GM20000 (cell line): ENCODE data around the gene EDA.
A peak's percentile ranks its signal among the peaks of the same experiment; 100 is the strongest.

Experiments used
- DNase-seq: peaks from one replicate; pipeline ENCODE4 v3.0.0; 2012; ENCODE audit warnings: low spot score
- TF ChIP-seq, protein P1 (sequence below): IDR thresholded peaks from 2 replicates; pipeline ENCODE4 v1.5.1; 2012; ENCODE audit warnings: mild to moderate bottlenecking, control low read depth; ENCODE audit errors: extremely low read depth, missing control alignments

The EDA gene

DNA sequence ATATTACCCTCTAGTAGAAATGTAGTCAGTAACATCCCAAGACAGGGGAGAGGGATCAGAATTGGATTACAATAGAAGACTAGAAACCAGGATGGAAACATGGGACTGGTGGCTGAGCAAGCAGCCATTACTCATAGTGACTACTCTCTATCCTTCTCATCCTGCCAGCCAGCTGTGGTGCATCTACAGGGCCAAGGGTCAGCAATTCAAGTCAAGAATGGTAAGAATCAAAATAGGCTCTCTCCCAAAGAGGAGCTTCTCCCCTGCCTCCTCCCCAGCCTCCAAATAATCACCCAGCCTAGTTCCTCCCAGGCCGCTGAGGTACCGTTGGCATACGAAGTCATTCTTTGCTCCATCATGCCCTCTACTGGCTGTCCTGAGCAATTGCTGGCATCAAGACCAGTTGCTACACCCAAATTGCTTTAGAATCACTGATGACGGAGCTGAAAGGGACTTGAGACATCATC, 414.4 kb downstream of the EDA start:
- DNase-seq = peak; percentile 44
- TF ChIP-seq, protein P1, sequence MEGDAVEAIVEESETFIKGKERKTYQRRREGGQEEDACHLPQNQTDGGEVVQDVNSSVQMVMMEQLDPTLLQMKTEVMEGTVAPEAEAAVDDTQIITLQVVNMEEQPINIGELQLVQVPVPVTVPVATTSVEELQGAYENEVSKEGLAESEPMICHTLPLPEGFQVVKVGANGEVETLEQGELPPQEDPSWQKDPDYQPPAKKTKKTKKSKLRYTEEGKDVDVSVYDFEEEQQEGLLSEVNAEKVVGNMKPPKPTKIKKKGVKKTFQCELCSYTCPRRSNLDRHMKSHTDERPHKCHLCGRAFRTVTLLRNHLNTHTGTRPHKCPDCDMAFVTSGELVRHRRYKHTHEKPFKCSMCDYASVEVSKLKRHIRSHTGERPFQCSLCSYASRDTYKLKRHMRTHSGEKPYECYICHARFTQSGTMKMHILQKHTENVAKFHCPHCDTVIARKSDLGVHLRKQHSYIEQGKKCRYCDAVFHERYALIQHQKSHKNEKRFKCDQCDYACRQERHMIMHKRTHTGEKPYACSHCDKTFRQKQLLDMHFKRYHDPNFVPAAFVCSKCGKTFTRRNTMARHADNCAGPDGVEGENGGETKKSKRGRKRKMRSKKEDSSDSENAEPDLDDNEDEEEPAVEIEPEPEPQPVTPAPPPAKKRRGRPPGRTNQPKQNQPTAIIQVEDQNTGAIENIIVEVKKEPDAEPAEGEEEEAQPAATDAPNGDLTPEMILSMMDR = peak; percentile 48

DNA sequence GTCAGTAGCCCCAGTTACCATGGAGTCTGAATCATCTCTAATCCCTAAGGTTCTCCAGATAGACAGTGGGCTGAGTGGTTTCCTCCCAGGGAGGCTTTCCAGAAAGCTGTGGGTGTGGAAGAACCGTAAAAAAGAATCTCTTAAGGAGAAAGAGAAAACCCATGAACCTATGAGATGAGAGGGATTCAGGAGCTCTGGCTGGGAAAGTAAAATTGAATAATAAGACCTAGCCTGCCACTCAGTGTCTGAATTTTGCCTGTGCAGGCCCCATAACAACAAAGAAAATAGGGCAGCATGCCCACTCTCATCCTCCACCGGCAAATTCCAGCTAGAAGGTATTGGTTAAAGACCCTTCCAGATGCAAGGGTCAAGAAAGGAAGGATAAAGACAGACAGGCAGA, 416.9 kb downstream of the EDA start:
- DNase-seq = no peak
- TF ChIP-seq, protein P1 = no peak

DNA sequence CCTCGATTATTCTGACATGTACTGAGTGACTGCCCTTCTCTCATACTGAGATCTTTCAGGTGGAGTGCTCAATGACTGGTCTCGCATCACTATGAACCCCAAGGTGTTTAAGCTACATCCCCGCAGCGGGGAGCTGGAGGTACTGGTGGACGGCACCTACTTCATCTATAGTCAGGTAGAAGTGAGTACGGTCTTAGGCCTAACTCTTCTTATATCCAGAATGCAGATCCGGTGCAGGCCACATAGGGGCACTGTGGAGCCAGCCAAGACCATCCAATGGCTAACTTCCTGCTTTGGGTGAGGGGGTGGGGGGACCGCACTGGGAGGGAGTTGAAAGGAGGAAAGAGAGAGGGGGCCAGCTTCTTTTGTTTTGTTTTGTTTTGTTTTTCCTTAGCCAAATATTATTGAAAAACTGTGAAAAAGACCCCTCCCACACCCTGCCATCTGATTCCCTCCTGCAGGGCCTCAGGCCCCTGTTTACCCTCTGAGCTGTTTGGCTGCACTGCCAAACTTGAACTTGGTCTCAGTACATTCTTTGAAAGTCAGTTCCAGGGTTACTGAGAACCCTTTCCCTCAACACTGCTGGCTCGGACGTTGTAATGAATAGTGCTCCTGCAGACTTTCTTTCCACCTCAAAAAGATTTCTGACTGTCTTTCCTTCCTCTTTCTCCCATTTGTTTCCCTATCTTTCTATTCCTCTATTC, 417.6 kb downstream of the EDA start:
- TF ChIP-seq, protein P1 = peak; percentile 71
- DNase-seq = peak; percentile 26

DNA sequence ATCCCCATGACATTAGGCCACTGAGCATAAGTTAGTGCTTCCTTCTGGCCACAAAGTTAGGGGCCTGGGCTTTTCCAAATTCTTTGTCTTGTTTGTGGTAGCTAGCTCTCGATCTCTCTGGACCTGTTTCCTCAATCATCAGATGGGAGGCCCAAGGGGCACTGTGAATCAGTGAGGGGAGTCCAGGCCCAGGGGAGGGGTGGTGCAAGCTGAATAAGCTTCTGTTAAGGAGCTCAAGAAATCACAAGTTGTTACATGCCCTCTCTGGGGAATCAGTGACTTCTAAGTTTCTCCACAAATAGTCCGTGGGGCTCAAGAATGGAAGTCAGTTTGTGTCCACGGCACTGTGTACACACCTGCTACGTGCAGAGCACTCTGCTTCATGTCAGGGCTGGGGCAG, 418.7 kb downstream of the EDA start:
- no peak for DNase-seq
- TF ChIP-seq, protein P1 = no peak

DNA sequence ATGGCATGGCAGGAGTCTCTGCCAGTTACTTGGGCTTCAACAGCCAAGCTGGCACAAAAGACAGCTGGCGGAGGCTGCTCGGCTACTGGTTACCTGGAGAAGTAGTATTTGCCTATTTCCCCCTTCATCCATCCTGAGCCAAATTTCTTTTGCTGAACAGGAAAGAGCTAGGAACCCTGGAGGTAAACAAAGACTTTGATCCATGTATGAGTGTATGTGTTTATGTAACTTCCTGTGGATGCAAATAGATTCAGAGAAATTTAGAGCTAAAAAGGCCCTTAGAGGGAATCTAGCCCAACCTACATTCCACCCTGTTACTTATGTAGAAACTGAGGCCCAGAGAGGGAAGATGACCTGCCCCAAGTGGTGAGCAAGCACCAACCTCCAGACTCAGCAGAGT, 422.6 kb downstream of the EDA start:
- no peak for DNase-seq
- TF ChIP-seq, protein P1 = no peak

DNA sequence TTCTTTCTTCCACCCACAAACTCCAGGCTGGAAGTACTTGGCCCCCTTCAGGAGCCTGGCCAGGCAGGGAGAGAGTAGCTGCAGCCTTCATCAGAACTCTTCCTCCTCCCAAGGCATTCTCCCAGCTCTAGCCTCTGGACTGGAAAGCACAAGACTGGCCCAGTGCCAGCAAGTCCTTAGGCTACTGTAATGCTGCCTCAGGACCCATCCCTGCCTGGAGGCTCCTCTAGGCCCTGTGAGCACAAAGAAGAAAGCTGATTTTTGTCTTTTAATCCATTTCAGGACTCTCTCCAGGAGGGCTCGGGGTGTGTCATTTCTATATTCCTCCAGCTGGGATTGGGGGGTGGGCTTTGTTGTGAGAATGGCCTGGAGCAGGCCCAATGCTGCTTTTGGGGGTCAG, 423.0 kb downstream of the EDA start:
- no peak for DNase-seq
- TF ChIP-seq, protein P1 = no peak

DNA sequence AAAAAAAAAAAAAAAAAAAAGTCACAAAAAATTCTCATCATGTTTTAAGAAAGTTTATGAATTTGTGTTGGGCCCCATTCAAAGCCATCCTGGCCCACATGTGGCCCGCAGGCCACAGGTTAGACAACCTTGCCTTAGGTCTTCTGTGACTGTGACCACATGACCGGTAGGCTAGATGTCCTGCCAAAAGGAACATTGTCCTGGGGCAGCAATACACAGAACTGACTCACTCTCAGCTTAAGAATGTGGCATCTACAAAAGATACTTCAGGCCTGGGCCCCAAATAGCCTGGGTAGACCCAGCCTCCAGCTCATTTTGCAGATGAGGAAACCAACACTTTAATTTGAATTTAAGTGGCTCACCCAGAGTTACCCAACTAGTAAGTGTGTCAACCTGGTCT, 423.8 kb downstream of the EDA start:
- no peak for DNase-seq
- TF ChIP-seq, protein P1 = no peak
